A549 (cell line): ENCODE data around the gene MS4A4A.

Source experiments
- CTCF ChIP-seq: fragments of >200 bp; sonication (Bioruptor Twin); formaldehyde crosslinking; IDR thresholded peaks from 3 replicates; pipeline ENCODE4 v1.5.1; 2016
- REST ChIP-seq: fragments of 200-600 bp; sonication (generic); IDR thresholded peaks from 2 replicates; pipeline ENCODE4 v1.6.1; 2016; ENCODE audit warnings: antibody characterized with exemption, mild to moderate bottlenecking, moderate library complexity

- TF ChIP-seq CTCF (no peak), REST (no peak)
Measured at GRCh38 chr11:60314635-60315321, 34.3 kb downstream of the MS4A4A start.
